8988T (cell line): ENCODE data around the gene TLCD3B.
"Not testable (repeated sequence)": the region's sequence is repeated elsewhere in the genome, so short reads cannot be mapped to it uniquely, and the experiment has no call there.

Experiments used
- DNase-seq: peaks from one replicate; pipeline ENCODE4 v3.0.0; 2011

Gene TLCD3B

DNA sequence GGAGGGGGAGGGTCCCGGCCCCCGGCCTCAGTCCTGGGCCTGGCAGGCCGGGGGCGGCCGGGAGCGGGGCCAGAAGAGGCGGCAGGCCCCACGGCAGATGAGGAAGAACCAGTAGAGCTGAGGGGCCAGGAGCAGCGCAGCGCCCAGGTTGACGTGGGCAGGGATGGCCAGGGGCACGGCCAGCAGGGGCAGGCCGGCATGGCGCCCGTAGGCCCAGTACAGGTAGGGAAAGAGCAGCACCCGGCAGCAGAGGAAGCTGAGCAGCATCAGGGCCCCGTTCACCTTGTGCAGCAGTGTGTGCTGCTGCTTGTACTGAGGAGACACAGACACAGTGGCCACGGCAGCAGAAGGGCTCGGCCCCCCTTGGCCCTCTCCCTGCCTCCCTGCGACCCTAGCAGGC lies 5.9 kb downstream of the TLCD3B start:
- DNase-seq = no peak

DNA sequence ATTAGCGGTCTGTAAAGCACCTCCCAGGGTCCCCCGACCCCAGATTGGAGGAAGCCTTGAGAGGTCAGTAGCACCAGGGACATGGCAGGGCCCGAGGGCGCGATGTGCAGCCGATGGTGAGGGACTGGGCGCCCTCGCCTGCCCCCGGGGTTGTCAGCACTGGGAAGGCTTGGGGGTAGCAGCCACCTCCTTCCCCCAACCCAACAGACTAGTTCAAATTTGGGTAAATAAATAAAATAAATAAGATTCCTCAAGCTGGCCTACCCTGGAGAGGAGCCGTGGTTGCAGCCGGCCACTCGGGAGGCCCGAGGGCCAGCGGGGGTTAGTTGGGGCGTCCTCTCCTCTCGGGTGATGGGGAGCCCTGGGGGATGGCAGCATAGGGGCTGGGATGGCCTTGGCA lies 6.6 kb downstream of the TLCD3B start:
- DNase-seq = no peak

DNA sequence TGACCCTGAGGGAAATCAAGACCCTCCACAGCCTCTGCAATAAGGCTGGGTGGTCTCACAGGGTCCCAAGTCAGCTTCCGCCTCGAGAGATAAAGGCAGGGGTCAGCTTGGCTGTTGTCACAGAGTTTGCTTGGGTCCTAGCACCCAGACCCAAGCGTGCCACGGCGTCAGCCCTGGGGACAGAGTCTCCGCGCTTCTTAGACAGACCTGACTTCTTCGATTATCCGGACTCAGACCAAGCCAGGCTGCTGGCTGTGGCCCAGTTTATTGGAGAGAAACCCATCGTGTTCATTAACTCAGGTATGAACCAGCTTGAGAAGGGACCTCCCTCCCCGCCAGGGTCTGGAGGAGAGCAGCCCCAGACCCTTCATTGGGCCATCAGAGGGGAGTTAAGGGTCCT lies 7.5 kb downstream of the TLCD3B start:
- DNase-seq = no peak

DNA sequence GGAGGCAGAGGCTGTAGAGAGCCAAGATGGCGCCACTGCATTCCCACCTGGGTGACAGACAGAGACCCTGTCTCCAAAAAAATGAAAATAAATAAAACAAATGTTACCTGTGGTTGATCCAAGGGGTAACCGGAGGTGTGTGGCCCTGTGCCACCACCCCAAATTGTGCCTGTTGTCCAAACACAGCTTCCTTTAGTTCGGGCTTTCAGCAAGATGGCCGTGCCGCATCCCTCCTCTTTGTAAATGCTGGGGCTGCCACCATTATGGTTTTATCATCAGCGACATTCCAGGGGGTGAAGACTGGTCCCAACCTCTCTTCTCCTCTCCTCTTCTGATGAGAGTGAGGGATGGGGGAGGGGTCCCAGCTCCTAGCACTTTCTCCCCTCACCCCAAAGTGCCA lies 8.2 kb downstream of the TLCD3B start, which contains the start of gene C16orf92:
C16orf92 (plus strand) TSS at position 312 of the 400 bp plus-strand sequence. CDS start 143 bp downstream, outside the sequence.
- DNase-seq = peak; percentile 2

DNA sequence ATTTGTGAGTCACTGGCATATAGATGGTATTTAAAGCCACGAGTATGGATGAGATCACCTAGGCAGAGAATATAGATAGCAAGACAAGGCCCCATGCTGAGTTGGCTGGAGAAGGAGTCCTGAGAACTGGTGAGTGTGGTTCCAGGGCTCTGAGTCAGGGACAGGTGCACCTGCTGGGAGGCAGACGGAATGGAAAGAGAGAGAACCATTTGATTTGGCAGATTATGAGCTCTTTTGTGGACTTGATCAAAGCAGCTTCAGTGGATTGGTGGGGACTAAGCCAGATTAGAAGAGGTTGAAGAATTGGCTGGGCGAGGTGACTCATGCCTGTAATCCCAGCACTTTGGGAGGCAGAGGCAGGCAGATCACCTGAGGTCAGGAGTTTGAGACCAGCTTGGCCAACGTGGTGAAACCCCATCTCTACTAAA lies 12.3 kb downstream of the TLCD3B start:
- no peak for DNase-seq

DNA sequence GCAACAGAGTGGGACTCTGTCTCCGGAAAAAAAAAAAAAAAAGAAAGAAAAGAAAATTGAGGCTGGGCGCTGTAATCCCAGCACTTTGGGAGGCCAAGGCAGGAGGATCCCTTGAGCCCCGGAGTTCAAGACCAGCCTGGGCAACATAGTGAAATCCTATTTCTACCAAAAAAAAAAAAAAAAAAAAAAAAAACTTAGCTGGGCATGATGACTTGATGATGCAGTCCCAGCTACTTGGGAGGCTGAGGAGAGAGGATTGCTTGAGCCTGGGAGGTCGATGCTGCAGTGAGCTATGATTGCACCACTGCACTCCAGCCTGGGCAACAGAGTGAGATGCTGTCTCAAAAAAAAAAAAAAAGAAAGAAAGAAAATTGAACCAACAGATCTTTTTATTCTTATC lies 13.1 kb downstream of the TLCD3B start:
- DNase-seq = not testable (repeated sequence)

DNA sequence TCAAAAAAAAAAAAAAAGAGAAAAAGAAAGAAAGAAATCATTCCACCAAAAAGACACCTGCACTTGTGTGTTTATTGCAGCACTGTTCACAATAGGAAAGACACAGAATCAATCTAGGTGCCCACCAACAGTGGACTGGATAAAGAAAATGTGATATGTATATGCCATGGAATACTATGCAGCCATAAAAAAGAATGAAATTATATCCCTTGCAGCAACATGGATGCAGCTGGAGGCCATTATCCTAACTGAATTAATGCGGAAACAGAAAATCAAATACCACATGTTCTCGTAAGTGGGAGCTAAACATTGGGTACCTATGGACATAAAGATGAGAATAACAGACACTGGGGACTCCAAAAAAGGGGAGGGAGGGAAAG lies 13.8 kb downstream of the TLCD3B start:
- DNase-seq = no peak

DNA sequence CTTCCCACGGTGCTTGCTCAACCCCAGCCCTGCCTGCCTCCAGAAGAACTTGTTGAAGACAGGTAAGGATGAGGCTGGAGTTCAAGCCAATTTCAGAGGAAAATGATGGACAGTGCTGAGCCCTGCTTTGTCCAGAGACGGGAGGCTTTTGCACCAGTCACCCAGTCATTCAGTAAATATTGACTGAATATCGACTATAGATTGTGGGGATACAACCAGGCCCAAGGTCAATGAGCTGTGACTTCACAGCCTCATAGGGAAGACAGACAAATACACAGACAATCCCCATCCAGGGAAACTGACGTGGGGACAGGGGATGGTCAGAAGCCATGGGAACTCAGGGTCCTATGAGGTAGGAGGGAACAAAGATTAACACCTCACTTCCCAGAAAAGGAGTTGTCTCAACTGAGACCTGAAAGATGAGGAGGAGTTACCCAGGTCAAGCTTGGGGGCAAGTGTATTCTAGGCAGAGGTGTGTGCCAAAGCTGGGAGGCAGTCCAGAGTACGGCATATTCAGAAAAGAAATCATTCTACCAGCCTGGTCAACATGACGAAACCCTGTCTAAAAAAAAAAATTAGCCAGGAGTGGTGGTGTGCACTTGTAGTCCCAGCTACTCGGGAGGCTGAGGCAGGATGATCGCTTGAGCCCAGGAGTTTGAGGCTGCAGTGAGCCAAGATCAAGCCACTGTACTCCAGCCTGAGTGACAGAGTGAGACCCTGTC lies 14.4 kb downstream of the TLCD3B start:
- DNase-seq = no peak

DNA sequence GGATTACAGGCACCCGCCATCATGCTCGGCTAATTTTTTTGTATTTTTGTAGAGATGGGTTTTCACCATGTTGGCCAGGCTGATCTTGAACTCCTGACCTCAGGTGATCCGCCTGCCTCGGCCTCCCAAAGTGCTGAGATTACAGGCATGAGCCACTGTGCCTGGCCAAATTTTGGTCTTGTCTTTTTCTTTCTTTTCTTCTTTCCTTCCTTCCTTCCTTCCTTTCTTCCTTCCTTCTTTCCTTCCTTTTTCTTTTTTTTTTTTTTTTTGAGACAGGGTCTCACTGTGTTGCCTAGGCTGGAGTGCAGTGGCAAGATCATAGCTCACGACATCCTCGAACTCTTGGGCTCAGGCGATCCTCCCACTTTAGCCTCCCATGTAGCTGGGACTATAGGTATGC lies 15.6 kb downstream of the TLCD3B start:
- not testable (repeated sequence) for DNase-seq

DNA sequence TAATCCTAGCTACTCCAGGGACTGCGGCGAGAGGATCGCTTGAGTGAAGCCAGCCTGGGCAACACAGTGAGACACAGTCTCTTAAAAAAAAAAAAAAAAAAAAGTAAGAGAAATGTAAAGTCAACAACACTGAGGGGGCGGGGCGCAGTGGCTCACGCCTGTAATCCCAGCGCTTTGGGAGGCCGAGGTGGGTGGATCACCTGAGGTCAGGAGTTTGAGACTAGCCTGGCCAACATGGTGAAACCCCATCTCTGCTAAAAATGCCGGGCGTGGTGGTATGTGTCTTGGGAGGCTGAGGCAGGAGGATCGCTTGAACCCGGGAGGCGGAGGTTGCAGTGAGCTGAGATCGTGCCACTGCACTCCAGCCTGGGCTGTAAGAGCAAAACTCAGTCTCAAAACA lies 18.5 kb downstream of the TLCD3B start:
- not testable (repeated sequence) for DNase-seq

DNA sequence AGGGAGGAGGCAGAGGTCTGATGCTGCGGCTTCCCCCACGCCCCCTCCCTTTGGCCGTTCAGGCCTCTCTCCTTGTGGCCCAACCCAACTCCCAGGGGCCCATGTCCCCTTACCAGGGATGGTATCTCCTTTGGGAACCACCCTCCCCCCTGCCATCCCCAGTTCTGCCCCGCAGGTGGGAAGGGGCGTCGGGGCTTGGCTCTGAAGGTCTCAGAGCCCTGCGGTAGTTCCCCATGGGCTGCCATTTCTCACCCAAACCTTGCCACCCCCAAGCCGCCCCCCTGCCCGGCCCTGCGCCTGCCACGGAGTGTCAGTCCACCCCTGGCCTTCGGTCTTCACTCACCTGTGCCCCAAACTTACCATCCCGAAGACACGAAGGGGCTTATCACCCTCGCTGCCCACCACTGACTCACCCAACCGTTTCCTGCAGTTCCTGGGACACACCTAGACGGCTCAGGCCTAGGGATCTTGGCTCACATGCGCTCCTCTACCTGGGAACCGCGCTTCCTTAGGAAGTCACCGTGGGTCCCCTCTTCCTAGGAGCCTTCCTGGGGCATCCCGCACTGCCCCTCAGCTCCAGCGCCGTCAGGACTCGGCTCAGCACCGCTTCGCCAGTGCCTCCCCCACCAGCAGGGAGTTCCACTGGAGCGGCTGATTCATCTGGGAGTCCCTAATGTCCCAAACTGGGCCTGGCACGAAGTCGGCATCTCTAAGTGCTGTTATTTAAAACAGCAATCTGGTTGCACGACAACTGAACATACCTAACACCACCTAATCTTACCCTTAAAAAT lies 19.2 kb downstream of the TLCD3B start:
- no peak for DNase-seq

DNA sequence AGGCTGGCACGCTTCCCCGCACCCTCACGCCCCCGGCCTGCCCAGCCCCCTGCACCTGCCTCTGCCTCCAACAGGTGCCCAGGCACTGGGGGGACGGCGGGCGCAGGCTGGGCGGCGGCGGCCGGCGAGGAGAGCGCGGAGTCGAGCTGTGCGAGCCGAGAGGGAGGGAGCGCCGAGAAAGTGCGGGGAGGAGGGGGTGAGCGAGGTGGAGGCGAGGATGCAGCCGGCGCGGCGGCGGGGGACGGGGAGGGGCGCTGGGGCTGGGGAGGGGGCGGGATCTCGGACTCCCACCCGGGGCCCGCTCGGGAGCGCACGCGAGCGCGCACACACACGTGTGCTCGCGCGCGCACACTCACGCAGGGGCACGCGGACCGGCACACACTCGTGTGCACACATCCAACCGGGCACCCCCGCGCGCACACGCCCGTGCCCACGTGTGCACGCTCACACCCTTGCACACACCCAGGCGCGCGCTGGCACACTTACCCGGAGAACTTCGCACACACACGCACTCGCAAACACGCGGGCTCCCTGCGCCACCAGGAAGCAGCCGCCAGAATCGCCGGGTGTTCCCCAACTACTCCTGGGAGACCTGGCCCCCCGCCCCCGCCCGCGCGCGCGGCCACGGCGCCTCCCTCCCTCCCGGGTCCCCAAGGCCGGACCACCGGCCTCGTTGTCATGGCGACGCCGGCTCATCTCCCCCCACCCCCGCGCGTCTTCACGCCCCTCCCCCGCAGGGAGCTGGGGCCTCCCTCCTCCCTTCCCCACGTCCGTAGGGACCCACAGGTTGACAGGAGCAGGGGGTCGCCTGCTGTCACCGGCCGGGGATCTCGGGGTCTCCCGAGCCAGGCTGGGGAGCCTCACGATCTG lies 20.0 kb downstream of the TLCD3B start, which contains the start of gene DOC2A:
DOC2A (minus strand) TSS at position 184 of the 870 bp plus-strand sequence. CDS start 805 bp downstream, outside the sequence.
- no peak for DNase-seq

DNA sequence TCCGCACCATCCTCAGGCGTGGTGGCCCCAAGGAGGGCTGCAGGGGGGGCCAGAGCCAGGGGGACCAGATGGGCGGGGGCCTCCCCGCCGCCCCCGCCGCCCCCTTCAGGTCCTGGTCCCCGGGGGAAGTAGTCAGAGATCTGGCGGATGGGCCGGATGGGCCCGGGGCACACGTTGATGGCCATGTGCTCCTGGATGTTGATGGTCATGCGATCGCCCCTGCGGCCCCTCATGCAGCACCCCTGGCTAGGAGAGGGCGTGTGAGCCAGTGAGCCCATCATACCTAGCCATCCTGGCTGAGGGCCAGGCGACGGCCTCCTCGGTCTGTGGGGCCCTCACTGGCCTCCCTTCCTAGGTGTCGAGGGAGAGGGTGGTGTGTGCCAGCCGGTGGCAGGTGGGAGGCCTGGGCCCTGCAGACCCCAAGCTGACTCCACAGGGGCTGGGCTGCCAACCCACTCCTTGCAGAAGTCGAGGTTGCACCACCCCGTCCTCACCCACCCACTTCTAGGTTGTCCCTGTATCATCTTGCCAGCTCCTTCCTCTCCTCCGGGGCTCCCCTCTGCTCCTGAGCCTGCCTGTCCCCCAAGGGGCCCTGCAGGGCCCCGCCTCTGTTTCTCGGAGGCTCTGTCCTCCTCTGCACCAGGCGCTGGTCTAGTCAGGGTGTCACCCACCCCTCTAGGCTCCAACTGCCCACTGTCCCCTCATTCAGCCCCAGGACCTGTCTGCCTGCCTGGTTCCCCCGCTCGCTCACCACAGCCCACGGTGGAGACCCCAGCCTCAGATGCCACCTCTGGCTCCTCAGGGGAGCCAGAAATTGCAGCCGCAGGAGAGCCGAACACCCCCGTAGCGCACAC lies 20.9 kb downstream of the TLCD3B start:
- DNase-seq = no peak

DNA sequence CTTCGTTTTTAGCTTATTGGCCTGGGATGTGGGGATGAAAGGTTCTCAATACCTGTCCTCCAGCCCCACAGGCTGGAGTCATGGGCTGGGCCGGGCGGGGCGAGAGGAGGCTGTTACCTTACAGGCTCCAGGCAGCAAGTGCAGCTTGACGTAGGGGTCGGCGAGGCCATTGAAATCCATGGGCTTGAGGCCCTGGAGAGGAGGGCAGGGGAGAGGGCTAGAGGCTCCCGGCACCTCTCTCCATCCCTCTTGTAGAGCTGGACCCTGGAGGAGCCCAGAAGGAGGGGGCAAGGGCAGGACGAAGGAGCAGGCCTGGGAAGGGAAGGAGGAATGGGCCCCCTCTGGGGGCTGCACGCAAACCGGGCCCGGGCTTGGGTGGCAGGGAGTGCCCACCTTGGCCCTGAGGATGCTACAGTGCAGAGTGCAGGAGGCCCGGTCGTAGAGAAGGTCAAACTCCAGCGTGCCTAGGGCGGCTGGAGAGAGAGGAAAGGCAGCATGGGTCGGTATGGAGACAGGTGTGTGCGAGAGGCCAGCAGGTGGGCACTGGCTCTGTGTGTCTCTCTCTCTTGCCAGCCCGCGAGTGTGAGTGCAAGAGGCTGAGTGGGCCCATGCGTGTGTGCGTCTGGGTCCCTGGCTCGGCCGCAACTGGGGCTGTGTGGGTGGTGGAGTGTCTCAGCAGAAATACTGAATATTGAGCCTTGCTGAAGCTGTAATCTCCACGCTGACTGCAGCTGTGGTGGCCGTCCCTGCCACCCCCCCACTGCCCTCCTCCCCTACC lies 21.8 kb downstream of the TLCD3B start:
- no peak for DNase-seq

DNA sequence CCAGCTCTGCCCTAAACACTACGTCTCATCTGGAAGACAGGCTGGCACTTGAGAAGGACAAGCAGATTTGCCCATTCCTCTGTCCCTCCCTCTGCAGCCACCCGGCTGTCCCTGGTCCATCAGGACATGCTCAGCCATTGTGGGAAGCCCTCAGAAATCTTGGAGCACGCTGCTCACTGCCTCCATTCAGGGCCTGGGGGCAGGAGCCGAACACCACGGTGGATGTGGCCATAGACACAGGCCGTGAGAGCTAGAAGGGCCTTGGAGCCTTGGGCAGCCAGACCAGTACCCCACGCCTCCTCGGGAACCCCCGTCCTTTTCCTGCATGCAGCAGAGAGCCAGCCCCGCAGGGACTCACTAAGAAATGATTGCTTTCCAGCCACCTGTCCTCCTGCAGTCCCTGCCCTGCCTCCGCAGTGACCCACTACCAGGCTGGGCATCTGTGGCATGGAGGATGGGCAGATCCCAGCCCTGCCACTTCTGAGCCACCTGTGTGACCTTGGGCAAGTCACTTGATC lies 23.6 kb downstream of the TLCD3B start:
- no peak for DNase-seq

DNA sequence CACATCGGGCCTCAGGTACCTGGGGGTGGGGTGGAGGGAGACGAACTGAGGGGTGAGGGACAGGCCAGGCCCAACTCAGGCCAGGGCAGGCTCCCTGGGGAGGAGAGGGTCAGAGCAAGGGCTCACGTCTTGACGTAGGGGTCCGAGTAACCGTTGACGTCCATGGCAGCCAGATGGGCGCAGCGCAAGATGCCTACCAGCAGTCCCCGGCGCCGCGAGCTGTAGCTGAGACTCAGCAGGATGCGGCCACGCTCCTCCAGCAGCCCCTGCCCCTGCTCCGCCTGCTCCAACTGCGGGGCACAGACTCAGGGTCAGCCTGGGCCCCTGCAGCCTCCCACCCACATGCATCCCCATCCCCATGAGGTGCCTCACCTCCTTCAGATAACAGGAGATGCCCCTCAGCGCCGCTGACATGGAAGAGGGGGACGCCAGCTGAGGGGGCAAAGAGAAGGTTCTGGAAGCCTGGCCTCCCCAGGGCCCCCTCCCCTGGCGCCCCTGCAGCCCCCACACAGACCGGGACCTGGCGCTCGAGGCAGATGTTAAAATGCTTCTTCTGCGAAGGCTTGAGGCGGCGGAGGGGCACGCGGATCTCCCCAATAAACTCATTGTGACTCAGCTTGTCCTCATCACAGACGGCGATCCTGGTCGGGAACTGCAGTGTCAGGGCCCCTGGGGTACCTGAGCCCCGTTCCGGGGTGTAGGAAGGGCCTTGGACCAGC lies 24.3 kb downstream of the TLCD3B start:
- DNase-seq = no peak

DNA sequence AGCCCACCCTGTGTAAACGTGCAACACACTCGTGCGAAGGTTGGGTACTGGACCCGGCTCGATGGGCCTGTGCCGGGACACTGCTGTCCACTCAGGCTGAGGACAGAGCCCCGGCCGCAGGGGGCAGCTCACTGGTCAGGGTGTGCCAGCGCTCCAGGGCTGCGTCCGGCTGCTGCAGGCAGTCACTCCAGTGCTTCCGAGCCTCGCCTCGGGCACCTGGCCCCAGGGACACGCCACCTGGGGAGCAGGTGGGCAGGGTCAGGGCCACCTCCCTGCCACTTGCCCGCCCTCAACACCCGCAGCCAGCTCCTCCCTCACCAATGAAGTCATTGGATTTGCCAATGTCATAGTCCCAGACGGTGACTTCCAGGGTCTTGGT lies 25.0 kb downstream of the TLCD3B start:
- no peak for DNase-seq

DNA sequence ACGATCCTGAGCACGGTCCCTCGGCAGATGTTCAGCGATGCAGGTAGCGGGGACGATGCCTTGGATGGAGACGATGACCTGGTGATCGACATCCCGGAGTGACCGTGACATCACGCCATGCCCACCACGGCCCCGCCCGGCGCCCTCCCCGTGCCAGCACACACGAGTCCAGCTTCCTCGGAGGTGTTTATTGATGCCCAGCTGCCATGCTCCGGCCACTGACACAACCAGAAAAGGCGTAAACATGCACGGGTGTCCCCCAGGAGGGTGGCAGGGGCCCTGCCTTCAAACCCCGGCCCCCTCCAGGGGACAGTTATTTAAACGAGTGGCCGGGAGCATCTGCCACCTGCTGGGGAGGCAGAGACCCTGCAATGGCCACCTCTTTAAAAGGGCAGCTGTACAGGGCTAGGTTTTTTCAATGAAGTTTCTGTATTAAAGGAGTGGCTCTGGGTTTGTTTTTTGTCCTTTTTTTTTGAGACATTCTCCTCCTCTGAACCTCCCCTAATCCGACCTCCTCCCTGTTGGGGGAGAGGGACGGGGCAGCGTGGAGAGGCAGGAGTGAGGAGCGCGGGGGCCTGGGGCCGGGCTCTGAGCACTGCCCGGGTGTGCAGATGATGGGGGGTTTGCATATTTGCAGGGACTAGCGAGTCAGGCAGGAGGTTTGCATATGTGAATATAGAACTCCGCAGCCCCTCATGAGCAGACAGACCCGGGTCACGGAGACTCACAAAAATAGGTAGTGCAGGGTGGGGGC lies 25.6 kb downstream of the TLCD3B start:
- peak; percentile 85 for DNase-seq

DNA sequence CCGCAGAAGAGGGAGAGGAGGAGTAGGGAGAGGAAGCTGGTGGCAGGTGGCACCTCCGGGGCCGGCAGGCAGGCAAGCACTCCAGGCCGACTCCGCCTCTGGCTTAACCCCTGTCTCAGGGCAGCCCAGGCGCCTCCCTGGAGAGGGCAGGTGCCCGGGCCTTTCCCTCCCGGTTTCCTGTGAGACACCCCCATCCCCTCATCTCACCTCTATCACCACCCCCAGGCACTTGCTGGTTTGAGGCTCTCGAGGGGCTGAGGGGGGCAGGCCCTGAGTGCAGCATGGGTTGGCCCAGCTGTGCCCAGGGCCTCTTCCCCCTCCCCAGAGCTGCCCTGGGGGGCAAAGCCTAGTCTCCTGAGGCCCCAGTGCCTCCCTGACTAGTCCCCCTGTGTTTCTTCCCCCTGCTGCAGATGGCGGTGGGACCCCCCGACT lies 26.2 kb downstream of the TLCD3B start:
- no peak for DNase-seq

DNA sequence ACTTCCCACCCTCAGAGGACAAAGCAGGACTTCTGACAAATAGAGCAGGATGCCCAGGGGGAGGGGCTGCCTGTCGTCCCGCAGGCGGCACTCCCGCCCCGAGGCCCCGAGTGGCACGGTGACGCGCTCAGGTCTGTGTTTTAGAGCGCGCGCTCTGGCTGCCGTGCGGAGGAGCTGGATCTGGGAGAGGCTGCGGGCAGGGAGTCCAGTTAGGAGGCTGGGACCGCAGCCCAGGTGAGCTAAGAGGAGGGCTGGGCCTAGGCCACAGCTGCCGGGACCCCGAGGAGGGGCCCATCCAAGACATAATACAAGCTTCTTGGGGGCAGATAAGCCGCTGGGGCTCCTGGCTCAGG lies 26.7 kb downstream of the TLCD3B start:
- no peak for DNase-seq
